Uterus (tissue), 2 donors: ENCODE results near the gene ERF.

Experiments used
- CTCF ChIP-seq, 4 experiments: fragments of 200-600 bp in 2 of 4; fragments of 450-650 bp in 2 of 4; sonication (generic) in 2 of 4; IDR thresholded peaks; one replicate each; pipeline ENCODE4 v1.5.1; 2016 to 2019; ENCODE audit warnings: antibody characterized with exemption in 4 of 4, mild to moderate bottlenecking in 2 of 4, moderate library complexity in 1 of 4
- POLR2A ChIP-seq, 2 donors: fragments of 450-650 bp; IDR thresholded peaks; one replicate each; pipeline ENCODE4 v1.6.1; 2016; ENCODE audit warnings: antibody characterized with exemption in 2 of 2, mild to moderate bottlenecking in 1 of 2, moderate library complexity in 1 of 2

- TF ChIP-seq CTCF (IDR thresholded peaks at IDR 0.05) (no peak), POLR2A (IDR thresholded peaks at IDR 0.05) (no peak)
These were observed 46.8 kb upstream of the ERF start, which contains the start of gene PRR19 for GRCh38 chr19:42301646-42302203.
